ENCODE measurements around the gene TECTA. TPM values are rescaled to one million over a fixed set of nuclear protein-coding genes. Genes with fewer than 3 reads are reported as not detected.

TECTA gene
- total RNA-seq, 1 donor, result 0.72 TPM

DNA sequence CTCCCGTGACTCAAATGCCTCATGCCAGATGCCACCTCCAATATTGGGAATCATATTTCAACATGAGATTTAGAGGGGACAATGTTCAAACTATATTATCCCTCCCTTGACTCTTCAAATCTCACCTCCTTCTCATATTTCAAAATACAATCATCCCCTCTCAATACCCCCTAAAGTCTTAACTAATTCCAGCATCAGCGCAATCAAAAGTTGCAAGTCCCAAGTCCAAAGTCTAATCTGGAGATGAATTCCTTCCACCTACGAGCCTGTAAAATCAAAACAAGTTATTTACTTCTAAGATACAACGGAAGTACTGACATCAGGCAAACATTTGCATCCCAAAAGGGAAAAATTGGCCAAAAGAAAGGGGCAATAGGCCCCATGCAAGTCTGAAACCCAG lies 124.3 kb downstream of the TECTA start:
- H3K36me3 ChIP-seq (ENCODE audit: insufficient read depth, low read length), result no peaks in the 10 kb centered on the region
- no peak overlapping the region for H2AFZ ChIP-seq (ENCODE audit: low read length)
- no peak overlapping the region for H3K27ac ChIP-seq (ENCODE audit: low read depth, low read length)
- no peak overlapping the region for H3K4me3 ChIP-seq (ENCODE audit: insufficient read depth, low read length)
- H3K9me3 ChIP-seq (ENCODE audit: low read depth, low read length), result no peaks in the 10 kb centered on the region
- no peaks in the 10 kb centered on the region for H4K20me1 ChIP-seq (ENCODE audit: insufficient read depth, low read length)
- no peak overlapping the region for H3K4me2 ChIP-seq (ENCODE audit: insufficient read depth, low read length)
- no peak for DNase-seq (ENCODE audit: insufficient read length, low spot score, missing footprints)
- peaks cover 8% of the 10 kb centered on the region for H3K27me3 ChIP-seq (ENCODE audit: insufficient read depth, low read length)
- TF ChIP-seq, protein P1, sequence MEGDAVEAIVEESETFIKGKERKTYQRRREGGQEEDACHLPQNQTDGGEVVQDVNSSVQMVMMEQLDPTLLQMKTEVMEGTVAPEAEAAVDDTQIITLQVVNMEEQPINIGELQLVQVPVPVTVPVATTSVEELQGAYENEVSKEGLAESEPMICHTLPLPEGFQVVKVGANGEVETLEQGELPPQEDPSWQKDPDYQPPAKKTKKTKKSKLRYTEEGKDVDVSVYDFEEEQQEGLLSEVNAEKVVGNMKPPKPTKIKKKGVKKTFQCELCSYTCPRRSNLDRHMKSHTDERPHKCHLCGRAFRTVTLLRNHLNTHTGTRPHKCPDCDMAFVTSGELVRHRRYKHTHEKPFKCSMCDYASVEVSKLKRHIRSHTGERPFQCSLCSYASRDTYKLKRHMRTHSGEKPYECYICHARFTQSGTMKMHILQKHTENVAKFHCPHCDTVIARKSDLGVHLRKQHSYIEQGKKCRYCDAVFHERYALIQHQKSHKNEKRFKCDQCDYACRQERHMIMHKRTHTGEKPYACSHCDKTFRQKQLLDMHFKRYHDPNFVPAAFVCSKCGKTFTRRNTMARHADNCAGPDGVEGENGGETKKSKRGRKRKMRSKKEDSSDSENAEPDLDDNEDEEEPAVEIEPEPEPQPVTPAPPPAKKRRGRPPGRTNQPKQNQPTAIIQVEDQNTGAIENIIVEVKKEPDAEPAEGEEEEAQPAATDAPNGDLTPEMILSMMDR (IDR thresholded peaks at IDR 0.05; ENCODE audit: extremely low read depth, low read depth, low read length), result no peak
- H3K4me1 ChIP-seq (ENCODE audit: insufficient read depth, low read length), result no peaks in the 10 kb centered on the region
- H3K79me2 ChIP-seq (ENCODE audit: insufficient read depth, low read length), result no peaks in the 10 kb centered on the region

DNA sequence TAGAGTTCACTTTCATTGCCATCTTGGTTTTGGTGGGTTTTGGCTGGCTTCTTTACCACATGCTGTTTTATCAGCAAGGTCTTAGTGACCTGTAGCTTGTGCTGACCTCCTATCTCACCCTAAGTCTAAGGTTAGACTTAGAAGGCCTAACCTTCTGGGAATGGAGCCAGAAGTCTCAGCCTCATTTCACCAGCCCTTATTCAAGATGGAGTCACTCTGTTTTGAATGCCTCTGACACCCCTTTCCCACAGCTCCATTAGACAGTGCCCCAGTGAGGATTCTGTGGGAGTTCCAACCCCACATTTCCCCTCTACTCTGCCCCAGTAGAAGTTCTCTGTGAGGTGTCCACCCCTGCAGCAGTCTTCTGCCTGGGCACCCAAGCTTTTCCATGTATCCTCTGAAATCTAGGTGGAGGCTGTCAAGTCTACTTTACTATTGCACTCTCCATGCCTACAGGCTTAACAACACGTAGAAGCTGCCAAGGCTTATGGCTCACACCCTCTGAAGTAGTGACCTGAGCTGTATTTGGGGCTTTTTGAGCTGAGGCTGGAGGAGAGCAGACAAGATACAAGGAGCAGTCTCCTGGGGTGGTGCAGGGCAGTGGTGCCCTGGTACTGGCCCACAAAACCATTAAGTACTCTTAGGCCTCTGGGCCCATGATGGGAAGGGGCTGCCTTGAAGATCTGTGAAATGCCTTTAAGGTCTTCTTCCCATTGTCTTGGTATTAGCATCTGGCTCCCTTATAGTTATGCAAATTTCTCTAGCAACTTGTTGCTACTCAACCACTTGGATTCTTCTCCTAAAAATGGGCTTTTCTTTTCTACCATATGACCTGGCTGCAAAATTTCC lies 125.6 kb downstream of the TECTA start:
- no peaks in the 10 kb centered on the region for H3K79me2 ChIP-seq (ENCODE audit: insufficient read depth, low read length)
- TF ChIP-seq, protein P1 (IDR thresholded peaks at IDR 0.05; ENCODE audit: extremely low read depth, low read depth, low read length), result no peak
- peaks cover 19% of the 10 kb centered on the region for H3K27me3 ChIP-seq (ENCODE audit: insufficient read depth, low read length)
- no peaks in the 10 kb centered on the region for H3K4me1 ChIP-seq (ENCODE audit: insufficient read depth, low read length)
- no peak overlapping the region for H3K4me3 ChIP-seq (ENCODE audit: insufficient read depth, low read length)
- H2AFZ ChIP-seq (ENCODE audit: low read length), result no peak overlapping the region
- no peak overlapping the region for H3K27ac ChIP-seq (ENCODE audit: low read depth, low read length)
- no peaks in the 10 kb centered on the region for H4K20me1 ChIP-seq (ENCODE audit: insufficient read depth, low read length)
- no peaks in the 10 kb centered on the region for H3K9me3 ChIP-seq (ENCODE audit: low read depth, low read length)
- no peaks in the 10 kb centered on the region for H3K36me3 ChIP-seq (ENCODE audit: insufficient read depth, low read length)
- DNase-seq (ENCODE audit: insufficient read length, low spot score, missing footprints), result no peak
- no peak overlapping the region for H3K4me2 ChIP-seq (ENCODE audit: insufficient read depth, low read length)

DNA sequence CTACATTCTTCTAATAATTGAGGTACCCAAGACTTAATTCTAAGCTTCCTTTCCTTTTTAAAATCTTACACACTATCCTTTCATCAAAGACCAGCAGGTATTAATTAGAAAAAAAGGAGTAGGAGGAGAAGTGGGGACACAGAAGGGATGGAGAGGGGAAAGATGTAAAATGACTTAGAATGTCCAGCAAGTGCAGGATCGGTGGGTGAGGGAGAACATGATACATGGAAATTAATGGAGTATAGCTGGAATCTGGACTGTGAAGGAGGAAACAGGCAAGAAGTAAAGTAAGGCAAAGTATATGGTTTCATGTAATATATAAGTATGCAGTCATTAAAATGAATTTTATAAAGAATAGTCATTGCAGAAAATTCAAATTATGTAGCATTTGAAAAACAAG lies 127.8 kb downstream of the TECTA start:
- no peak overlapping the region for H3K27ac ChIP-seq (ENCODE audit: low read depth, low read length)
- no peak for DNase-seq (ENCODE audit: insufficient read length, low spot score, missing footprints)
- no peaks in the 10 kb centered on the region for H3K79me2 ChIP-seq (ENCODE audit: insufficient read depth, low read length)
- no peaks in the 10 kb centered on the region for H3K36me3 ChIP-seq (ENCODE audit: insufficient read depth, low read length)
- TF ChIP-seq, protein P1 (IDR thresholded peaks at IDR 0.05; ENCODE audit: extremely low read depth, low read depth, low read length), result no peak
- no peaks in the 10 kb centered on the region for H3K4me1 ChIP-seq (ENCODE audit: insufficient read depth, low read length)
- H3K9me3 ChIP-seq (ENCODE audit: low read depth, low read length), result no peaks in the 10 kb centered on the region
- H3K27me3 ChIP-seq (ENCODE audit: insufficient read depth, low read length), result peaks cover 21% of the 10 kb centered on the region
- H3K4me3 ChIP-seq (ENCODE audit: insufficient read depth, low read length), result no peak overlapping the region
- H4K20me1 ChIP-seq (ENCODE audit: insufficient read depth, low read length), result no peaks in the 10 kb centered on the region
- no peak overlapping the region for H3K4me2 ChIP-seq (ENCODE audit: insufficient read depth, low read length)
- no peak overlapping the region for H2AFZ ChIP-seq (ENCODE audit: low read length)

DNA sequence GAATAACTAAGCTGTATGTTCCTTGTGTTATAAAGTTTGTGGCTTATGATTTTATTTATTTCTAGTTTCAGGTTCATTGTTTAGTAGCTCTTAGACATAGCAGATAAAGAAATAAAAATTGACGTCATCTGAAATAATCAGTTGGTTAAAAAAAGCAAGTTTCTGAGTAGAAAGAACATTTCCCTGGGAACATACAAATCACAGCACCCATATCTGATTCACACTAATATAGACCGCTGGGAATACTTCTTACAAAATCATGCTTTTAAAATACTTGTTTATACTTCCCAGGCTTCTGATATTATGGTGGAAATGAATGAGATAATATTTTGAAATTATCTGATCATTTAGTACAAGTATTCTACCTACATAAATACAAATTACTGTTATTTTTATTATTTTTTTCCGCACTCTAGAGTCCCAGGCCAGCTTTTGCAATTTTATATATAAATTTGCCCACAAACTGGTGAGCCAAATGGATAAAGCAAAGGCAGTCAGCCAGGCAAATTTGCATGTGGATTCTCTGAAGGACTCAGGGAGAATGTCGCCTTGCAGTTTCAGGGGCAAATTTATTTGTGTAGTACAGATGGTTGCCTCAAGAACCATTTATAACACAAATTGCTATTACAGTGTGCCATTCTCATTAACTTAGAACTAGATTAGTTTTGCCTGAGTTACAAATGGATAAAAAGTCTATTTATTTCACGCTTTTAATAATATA lies 128.6 kb downstream of the TECTA start:
- Histone ChIP-seq H3K79me2 (ENCODE audit: insufficient read depth, low read length) (no peaks in the 10 kb centered on the region), H3K4me3 (ENCODE audit: insufficient read depth, low read length) (no peak overlapping the region), H3K27ac (ENCODE audit: low read depth, low read length) (no peak overlapping the region), H4K20me1 (ENCODE audit: insufficient read depth, low read length) (no peaks in the 10 kb centered on the region), H3K27me3 (ENCODE audit: insufficient read depth, low read length) (peaks cover 21% of the 10 kb centered on the region), H3K4me2 (ENCODE audit: insufficient read depth, low read length) (no peak overlapping the region), H3K9me3 (ENCODE audit: low read depth, low read length) (no peaks in the 10 kb centered on the region), H3K4me1 (ENCODE audit: insufficient read depth, low read length) (no peaks in the 10 kb centered on the region), H2AFZ (ENCODE audit: low read length) (no peak overlapping the region), H3K36me3 (ENCODE audit: insufficient read depth, low read length) (no peaks in the 10 kb centered on the region)
- TF ChIP-seq, protein P1 (IDR thresholded peaks at IDR 0.05; ENCODE audit: extremely low read depth, low read depth, low read length), result no peak
- no peak for DNase-seq (ENCODE audit: insufficient read length, low spot score, missing footprints)

Data from osteoblast (primary cell).